NCI-H526 (cell line): ENCODE data around the gene SUSD2.
"Not testable (repeated sequence)": the region's sequence is repeated elsewhere in the genome, so short reads cannot be mapped to it uniquely, and the experiment has no call there.

Experiments
- DNase-seq, 2 experiments: peaks; one replicate each; lab custom pipeline; 2025; lab: John Stamatoyannopoulos, UW

SUSD2 gene, protein sequence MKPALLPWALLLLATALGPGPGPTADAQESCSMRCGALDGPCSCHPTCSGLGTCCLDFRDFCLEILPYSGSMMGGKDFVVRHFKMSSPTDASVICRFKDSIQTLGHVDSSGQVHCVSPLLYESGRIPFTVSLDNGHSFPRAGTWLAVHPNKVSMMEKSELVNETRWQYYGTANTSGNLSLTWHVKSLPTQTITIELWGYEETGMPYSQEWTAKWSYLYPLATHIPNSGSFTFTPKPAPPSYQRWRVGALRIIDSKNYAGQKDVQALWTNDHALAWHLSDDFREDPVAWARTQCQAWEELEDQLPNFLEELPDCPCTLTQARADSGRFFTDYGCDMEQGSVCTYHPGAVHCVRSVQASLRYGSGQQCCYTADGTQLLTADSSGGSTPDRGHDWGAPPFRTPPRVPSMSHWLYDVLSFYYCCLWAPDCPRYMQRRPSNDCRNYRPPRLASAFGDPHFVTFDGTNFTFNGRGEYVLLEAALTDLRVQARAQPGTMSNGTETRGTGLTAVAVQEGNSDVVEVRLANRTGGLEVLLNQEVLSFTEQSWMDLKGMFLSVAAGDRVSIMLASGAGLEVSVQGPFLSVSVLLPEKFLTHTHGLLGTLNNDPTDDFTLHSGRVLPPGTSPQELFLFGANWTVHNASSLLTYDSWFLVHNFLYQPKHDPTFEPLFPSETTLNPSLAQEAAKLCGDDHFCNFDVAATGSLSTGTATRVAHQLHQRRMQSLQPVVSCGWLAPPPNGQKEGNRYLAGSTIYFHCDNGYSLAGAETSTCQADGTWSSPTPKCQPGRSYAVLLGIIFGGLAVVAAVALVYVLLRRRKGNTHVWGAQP

DNA sequence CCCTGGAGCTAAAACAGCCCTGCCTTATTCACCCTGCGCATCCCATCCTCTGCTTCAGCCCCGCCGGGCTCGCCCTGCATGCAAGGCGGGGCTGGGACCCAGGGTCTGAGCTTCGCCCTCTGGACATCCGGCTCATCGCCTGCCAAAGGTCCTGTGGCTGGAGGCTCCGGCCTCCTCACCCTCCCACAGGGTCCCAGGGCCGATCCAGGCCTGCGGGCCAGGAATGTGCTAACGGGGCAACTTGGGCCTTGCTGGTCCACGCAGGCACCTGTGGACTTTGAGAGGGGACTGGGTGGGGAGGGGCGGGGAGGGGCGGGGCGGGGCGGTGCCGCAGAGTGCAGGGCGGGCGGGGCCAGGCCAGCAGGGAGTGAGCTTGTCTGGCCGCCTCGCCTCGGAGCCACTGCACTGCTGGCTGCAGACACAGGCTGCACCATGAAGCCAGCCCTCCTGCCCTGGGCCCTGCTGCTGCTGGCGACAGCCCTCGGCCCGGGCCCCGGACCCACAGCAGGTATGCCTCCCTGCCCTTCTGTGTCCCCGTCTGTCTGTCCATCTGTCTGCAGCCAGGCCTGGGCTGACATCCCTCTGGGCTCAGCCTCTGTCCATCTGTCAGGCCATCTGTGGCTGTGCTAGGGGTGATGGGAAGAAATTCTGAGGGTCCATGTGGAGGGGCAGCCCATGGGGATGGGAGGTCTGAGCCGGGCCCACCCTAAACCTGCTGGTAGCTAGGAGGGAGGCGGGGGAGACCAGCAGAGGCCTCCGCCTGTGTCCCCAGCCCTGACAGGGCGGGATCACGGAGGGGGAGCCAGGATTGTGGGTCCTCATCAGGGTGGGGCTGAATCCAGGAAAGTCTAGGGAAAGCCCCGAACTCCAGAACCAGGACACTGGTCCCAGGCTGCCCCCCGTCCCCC lies at the start of gene SUSD2:
TSS of gene SUSD2 (plus strand) at position 400 of the 908 bp plus-strand sequence. CDS start at position 433, 33 bp downstream.
- DNase-seq: peak in 1 of 2 experiments; percentile 39

DNA sequence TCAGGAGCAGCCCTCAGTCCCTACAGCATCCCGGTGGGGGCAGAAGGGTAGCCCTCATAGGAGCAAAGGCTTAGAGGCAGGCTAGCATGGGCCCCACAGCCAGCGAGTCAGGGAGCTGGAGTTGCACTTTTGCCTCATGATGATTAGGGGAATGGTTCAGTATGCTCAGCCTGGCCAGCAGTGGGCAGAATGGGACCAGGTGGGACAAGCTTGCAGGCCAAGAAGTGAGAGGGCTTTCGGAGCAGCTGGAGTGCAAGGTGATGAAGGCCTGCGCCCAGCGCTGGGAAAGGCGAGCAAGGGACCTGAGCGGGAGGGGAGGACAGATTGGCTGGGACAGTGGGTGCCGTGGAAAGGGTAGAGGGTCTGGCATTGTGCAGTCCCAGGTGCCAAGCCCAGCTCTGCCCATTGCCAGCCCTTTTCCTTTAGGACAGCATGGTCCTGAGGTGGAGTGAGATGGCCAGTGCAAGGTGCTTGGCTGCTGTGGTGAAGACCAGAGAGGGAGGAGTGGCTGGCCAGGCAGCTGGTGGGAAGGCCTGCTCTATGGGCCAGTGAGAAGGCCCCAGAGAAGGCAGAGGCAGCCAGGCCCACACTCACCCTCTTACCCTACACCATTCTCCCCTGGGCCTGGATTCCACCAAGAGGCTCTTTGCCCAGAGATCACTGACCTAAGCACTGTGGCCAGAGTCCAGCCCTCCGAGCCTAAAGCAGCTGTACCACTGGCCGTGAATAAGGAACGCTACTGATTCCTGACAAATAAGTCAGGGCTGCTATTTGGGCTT lies 47.9 kb upstream of the SUSD2 start:
- DNase-seq: no peak

DNA sequence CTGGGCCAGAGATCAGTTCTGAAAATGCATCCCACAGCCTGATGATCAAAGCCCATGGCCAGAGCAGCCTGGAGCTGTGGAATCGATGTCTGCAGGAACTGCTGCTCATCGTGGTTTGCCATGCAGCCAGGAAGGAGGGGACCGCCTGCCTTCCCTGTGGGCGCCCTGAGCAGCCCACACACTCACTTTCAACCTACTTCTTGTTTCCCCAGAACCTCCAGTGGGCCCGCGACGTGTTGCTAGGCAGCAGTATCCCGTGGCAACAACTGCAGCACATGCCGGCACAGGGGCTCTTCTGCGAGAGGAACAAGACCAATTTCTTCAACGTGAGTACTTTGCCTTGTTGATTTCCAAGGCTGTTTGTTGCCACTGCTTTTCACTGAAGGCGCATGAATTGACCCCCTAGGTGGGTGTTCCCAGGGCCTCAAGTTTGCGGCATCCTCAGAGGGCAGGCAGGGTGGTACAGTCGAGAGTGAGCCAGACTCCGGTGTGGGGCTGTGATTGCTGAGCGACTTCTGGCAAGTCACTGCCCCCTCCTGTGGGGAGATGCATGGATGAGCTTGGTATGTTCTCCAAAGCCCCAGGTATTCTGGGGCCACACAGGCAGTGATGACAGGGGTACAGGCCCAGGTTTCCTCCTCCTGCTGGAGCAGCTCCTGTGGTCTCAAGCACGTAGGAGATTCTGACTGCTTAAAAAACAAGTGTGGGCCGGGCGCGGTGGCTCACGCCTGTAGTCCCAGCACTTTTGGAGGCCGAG lies 47.0 kb upstream of the SUSD2 start:
- no peak for DNase-seq

DNA sequence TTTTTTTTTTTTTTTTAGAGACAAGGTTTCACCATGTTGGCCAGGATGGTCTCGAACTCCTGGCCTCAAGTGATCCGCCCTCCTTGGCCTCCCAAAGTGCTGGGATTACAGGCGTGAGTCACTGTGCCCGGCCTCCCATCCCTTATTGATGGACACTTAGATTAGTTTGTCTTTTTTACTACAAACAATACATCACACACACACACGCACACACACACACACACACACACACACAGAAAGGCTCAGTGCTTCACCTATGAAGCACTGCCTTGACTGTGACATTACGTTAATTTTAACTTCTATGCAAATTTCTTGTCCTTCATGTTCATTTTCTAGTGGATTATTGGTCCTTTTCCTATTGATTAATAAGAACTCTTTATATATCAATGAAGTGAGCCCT lies 44.8 kb upstream of the SUSD2 start:
- not testable (repeated sequence) for DNase-seq

DNA sequence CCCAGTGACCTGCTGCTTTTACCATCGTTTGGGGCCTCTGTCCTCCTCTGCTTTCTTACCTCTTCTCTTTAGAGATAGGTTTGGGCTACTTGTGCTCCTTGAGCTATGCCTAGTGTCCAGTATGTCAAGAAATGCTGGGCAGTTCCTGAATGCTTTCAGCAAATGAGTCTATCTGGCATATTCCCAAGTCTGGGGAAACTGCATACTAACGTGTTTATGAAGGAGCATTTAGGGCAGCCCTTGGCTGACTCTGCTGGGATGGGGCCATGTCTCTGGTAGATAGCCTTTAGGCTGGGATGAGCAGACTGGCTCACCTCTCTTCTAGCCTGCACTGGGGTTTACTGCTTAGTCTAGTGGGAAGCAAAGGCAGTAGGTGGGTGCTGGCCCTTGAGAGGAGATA lies 43.7 kb upstream of the SUSD2 start:
- DNase-seq: no peak

DNA sequence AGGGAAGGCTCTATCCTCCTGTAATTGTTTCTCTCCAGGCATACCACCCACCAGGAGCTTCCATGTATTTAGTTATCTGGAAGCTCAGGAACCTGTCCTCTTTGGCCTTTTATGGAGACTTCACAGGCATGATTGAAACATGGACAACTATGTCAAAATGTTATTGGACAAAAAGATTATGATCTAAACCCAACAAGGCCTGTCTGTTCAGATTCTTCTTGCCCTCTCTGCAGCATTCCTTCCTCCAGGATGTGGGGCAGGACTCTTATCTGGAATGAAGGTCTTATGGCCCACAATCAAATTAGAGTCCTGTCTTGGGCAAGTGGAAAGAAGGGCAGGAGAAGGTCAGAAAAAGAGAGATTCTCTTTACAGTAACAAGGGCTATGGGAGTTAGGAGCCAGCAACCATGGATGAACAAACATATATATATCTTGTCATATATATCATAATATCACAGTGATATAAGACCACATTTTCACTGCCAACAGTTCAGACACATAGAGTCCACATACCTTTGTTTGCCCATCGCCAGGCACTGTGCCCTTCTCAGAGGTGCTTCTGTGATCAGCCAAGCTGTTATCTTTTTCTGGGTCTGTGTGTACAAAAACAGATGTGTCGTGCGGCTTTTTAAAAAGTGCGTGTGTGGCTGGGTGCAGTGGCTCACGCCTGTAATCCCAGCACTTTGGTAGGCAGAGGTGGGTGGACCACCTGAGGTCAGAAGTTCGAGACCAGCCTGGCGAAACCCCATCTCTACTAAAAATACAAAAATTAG lies 42.5 kb upstream of the SUSD2 start:
- DNase-seq: no peak

DNA sequence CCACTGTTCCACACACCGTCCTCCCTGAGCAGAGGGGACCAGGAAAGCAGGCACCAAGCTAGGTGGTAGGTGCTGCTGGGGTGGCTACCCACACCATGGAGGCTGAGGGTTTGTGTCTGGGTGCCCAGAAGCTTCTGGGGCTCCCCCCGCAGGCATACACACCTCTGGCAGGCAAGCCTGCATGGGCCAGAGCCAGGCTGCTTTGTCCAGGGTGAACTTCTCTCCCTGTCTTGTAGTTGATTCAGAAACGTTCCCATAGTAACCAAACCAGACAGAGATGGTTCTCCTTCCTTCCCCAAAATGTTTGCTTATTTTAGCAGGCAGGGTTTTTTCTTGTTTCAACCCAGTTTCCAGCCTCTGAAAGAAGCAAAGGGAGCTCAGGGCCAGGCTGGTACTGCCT lies 40.9 kb upstream of the SUSD2 start:
- no peak for DNase-seq

DNA sequence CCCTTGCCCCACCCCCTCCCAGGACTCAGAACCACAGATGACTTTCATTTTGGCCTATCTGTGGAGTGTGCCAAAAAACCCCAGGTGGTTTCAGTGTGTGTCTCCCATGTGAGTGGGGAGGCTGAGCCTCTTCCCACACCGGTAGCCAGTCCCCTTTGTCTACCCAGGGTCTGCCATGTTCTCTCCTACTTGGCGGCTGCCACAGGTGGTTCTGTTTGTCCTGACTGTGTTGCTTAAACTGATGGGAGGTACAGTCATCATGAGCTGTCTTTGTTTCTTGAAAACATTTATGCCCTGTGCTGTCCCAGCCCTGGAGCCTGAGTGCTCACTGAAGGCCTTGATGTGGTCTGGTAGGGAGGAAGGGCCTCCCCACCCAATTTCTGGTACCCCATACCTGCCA lies 39.7 kb upstream of the SUSD2 start:
- DNase-seq: no peak

DNA sequence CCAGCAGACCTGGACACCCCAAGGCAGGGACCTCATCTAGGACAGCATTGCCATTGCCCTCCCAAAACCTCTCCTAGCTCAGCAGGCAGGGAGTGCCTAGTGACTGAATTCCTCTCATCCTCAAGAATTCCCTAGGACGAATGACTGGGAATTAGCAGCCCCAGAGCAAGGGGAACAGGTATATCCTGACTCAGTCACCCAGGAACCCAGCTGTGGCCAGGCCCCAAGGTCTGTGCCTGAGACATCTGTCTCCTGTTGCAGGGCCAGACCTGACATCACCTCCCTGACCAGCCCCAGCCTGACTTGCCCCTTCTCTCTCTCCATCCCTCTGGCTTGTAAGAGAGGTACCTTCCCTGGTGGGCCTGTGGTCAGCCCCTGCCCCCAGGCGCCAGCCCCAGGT lies 39.0 kb upstream of the SUSD2 start:
- no peak for DNase-seq

DNA sequence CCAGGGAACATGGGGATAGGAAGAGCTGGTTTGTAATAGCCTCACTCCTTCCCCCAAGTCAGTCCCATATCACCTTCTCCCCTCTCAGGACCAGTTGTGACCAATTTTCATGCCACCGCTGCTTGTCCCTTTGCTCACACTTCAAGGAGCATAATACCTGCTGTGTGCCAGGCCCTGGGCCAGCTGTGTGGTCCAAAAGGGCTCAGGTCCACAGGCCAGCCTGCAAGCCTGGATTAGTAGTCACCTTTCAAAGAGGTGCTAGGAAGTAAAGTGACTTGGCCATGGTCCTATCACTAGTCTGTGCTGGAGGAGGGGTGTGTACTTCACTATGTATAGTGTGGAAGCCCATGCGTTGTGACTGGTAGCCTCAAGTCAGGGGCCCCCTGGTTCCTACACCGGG lies 38.5 kb upstream of the SUSD2 start:
- DNase-seq: no peak

DNA sequence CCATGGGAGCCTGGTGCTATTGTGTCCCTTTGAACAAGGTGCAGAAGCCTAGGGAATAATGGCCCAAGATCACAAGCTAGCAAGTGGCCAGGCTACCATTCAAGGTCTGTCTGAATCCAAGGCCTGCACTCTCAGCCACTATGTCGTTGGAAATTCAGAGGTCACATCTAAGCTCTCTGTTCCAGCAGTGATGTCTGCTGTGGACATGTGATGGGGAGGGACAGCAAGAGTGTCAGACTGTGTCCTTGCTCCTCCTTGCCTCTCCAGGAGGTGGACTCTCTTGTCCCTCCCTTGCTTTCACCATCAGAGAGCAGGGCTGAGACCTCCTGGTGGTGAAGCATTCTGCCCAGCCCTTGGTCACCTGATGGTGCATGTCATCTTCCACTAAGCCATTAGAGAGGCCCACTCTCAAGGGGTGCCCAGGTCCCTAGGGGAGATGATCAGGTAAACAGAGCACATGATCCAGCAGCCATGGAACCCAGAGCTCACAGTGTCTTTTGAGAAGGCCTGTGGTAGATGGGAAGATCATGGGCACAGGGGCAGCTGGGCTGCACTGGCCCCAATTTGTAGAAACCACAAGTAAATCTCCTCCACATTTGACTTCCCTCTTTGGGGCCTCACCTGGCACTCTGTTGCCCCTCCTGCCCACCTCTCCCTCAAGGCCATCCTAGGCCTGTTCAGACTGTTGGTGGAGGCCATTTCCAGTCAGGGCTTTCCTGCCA lies 37.1 kb upstream of the SUSD2 start:
- no peak for DNase-seq

DNA sequence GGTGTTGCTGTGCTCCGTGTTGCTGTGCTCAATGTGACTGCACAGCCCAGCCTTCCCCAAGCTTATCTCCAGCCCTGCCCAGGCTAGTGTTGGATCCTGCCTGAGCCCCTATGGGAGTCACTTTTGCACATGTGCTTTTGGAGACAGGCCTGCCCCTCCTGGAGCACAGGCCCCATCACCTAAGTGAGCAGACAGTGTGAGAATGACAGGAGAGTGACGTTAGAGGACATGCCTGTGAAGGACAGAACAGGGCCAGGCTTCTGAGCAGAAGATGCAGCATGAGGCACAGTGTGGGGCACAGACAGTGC lies 36.6 kb upstream of the SUSD2 start:
- no peak for DNase-seq

DNA sequence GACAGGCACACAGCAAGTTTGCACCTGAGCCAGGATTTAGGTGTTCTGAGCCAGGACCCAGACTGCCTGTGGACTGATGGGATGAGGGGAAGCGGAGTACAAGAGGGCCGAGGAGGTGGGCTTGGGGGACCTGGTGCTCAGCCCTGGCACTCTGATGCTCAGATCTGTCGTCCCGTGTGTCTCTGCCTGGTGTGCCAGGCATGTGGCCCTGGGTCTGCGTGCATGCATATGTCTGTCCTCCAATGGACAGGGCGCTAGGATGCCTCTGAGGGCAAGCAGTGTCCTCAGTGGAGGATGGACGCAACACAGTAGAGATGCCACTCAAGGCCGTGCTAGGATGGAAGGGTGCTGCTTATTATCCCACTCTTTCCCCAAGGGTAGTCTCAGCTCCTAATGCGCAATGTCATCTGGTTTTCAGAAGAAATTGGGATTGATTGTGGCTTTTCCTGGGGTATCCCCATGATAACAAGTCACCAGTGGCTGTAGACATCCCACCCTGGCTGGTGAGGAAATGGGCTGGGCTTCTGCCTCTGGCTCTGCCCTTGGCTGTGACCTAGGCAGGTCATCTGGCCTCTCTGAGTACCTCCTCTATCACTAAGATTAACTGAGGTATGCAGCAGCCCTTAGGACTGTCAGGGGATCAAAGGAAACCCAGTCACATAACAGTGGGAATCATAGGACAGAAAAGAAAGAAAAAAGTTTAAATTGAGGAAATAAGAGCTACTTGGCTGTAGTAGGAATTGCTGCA lies 35.7 kb upstream of the SUSD2 start:
- DNase-seq: no peak

DNA sequence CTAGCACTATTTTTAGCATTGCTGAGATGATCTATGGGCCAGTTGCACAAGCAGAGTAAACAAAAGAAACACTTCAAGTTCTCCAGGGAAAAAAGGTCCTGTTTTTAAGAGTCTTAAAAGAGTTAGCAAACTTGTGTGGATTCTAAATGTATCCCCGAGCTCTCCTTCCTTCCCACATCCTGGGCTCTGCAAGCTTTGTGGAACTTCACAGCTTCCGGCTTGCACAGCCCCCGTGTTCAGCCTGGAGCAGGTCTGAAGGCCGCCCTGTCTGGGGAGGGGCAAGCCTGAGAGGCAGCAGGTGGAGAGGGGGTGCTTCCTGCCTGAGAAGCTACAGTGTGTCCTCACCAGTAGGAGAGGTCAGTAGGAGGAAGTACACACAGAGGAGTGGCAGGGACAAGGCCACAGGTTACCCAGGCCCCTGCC lies 35.1 kb upstream of the SUSD2 start:
- DNase-seq: no peak

DNA sequence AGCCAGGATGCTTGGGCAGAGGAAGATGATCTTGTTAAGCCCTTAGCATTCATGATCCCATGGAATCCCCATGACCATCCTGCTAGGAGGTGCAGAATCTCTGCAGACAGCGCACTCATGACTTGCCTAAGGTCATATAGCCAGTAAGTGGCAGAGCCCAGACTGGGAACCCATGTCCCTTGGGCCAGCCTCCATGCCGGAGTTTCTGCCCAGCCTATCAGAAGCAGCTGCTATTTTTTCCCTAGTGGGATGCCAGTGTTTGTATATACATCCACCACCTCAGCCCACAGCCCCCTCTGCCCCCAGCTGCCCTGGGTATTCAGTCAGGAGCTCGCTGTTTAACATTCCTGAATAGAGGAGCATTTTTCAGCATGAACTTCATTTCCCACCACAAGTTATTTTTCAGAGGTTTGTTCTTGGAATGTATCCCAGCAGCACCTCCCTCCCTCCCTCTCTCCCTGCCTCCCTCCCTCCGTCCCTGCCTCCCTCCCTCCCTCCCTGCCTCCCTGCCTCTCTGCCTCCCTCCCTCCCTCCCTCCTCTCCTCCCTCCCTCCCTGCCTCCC lies 34.4 kb upstream of the SUSD2 start:
- DNase-seq: no peak

DNA sequence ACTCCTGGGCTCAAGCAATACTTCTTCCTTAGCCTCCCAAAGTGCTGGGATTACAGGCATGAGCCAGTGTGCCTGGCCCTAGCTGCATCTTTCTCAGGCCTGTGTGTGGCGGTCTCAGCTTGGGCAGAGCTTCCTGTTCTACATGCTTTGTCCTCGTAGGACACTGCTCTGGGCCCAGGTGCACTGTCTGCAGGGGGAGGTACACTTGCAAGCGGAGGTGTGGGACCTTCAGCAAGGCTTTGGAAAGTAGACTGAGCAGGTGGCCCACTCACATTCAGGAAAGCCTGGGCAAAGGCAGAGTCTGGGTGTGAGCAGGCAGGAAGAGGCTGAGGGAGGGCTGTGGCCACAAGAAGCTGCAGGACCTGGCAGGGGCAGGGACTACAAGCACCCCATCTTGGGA lies 33.6 kb upstream of the SUSD2 start:
- no peak for DNase-seq

DNA sequence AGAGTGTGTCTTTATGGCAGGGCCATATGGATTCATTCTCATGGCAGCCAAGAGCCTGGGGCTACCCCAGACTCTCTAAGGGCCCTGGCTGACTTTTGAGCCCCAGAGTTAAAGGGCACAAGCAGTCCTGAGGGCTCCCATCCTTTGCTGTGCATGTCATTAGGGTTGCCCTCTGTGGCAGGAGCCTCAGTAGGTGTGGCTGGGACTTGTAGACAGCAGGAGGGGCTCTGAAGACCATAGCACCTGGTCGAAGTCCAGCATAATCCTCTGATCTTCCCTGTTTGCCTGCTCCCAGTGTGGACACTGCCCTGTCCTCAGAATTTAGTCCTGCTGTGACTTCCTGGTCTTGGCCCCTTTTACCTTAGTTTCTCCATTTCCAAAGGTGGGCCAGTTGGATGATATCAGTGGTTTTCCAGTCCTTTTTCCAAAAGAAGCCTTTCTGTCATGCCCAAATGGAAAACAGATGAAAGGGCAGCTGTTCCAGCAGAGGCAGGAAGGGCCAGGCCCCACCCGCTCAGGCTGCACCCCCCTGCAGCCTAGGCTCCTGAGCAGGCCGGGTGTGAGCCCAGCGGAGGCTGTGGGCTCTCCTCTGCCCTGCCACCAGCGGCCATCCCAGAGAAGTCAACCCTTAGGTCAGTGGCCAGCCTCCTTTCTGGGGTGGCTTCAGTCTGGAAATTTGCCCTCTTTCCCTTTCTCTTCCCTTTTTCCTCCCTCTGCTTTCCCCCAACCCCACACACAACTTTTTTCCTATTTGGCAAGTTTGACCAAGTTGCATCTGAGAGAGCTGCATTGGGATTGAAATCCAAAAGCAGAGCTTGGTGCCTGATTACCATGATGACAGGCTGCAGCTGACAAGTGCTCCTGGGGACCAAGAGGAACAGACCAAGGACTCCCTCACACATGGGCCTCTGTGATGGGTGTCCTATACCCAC lies 32.8 kb upstream of the SUSD2 start:
- no peak for DNase-seq
